K562 (cell line): ENCODE measurements around the gene CALCB. TPM values are rescaled to one million over a fixed set of nuclear protein-coding genes. Genes with fewer than 3 reads are reported as not detected.

Experiments
- ATAC-seq: fragments of 200-7000 bp; cut with Tn5 transposase; 3 replicates; pipeline ENCODE4 v1.9.1; 2020; ENCODE audit warnings: moderate library complexity
- BruUV-seq: library from RNA; stranded (reverse); fragments of 400-500 nt; replicated peaks from 2 replicates; lab custom pipeline; 2021; lab: Mats Ljungman, UMichigan
- CTCF ChIA-PET: fragments of 300-600 bp; formaldehyde crosslinking; extraction: SDS; loops from one replicate; lab custom pipeline; 2021; ENCODE audit warnings: low intra/inter-chr PET ratio; lab: Yijun Ruan, JAX
- POLR2A ChIA-PET: fragments of 300-600, 350-650 bp; sonication (Branson Sonifier 250); formaldehyde crosslinking; extraction: SDS; loops from one replicate; lab custom pipeline; 2021; ENCODE audit warnings: antibody characterized with exemption, inconsistent platforms; lab: Yijun Ruan, JAX
- DNase-seq, 4 experiments: peaks; one replicate each; pipeline versions ENCODE4 v3.0.0 to v3.0.0-alpha.2; 2011 to 2018; ENCODE audit warnings: low spot score in 3 of 4, mixed read lengths in 3 of 4; ENCODE audit errors: extremely low read depth in 1 of 4
- FAIRE-seq: peaks from 2 replicates; lab custom pipeline; 2011; peaks lifted over from hg19 to GRCh38; lab: Jason Lieb, UNC
- H2AFZ ChIP-seq: 2 replicates; pipeline ENCODE4 v1.6.0; 2011; ENCODE audit warnings: low read depth, low read length, control low read depth, inconsistent platforms
- H3K27ac ChIP-seq: fragments of 200-600 bp; 3 replicates; pipeline ENCODE4 v1.8.0; 2011; ENCODE audit warnings: low read depth, mild to moderate bottlenecking, control low read depth, inconsistent platforms, low read length, moderate library complexity, mixed read lengths; ENCODE audit errors: extremely low read depth
- H3K27me3 ChIP-seq, 2 experiments: fragments of 300-600 bp in 1 of 2; 2 replicates in 1 of 2; 3 replicates in 1 of 2; pipeline versions ENCODE4 v1.6.0 to v1.8.0; 2011; ENCODE audit warnings: inconsistent platforms in 2 of 2, low read length in 2 of 2, mild to moderate bottlenecking in 1 of 2, mixed read lengths in 1 of 2, moderate library complexity in 1 of 2; ENCODE audit not compliant: control insufficient read depth in 2 of 2, insufficient read depth in 2 of 2
- H3K36me3 ChIP-seq: fragments of 300-600 bp; 3 replicates; pipeline ENCODE4 v1.8.0; 2011; ENCODE audit warnings: mild to moderate bottlenecking, low read length, inconsistent platforms; ENCODE audit not compliant: control insufficient read depth, insufficient read depth
- H3K4me1 ChIP-seq, 2 experiments: fragments of 200-600 bp in 1 of 2; replicated peaks in 1 of 2; 2 replicates in 1 of 2; 3 replicates in 1 of 2; pipeline versions ENCODE4 v1.5.1 to v1.8.0; 2011; ENCODE audit warnings: inconsistent platforms in 2 of 2, low read length in 2 of 2, mild to moderate bottlenecking in 1 of 2, mixed read lengths in 1 of 2, moderate library complexity in 1 of 2; ENCODE audit not compliant: control insufficient read depth in 2 of 2, insufficient read depth in 2 of 2
- H3K4me2 ChIP-seq: 2 replicates; pipeline ENCODE4 v1.6.1; 2011; ENCODE audit warnings: low read length, control low read depth, inconsistent platforms, mixed read lengths; ENCODE audit not compliant: insufficient read depth
- H3K4me3 ChIP-seq: fragments of 200-600 bp; sonication (generic), shearing (Covaris generic); 2 replicates; pipeline ENCODE4 v1.5.1; 2016; ENCODE audit warnings: control low read depth, inconsistent platforms
- H3K79me2 ChIP-seq: fragments of 200-600 bp; 3 replicates; pipeline ENCODE4 v1.8.0; 2011; ENCODE audit warnings: low read length, inconsistent platforms; ENCODE audit not compliant: control insufficient read depth, insufficient read depth
- H3K9ac ChIP-seq, 2 experiments: 2 replicates each; pipeline versions ENCODE4 v1.6.0 to v1.6.1; 2011; ENCODE audit warnings: low read depth in 2 of 2, low read length in 2 of 2, control low read depth in 1 of 2, inconsistent platforms in 1 of 2, mild to moderate bottlenecking in 1 of 2, mixed read lengths in 1 of 2; ENCODE audit not compliant: insufficient read depth in 1 of 2
- H3K9me1 ChIP-seq: one replicate; pipeline ENCODE4 v1.6.0; 2011; ENCODE audit warnings: inconsistent platforms, mild to moderate bottlenecking, low read length, moderate library complexity; ENCODE audit not compliant: control insufficient read depth, insufficient read depth
- H3K9me3 ChIP-seq: replicated peaks from 2 replicates; pipeline ENCODE4 v1.5.1; 2011; ENCODE audit warnings: low read depth, low read length, inconsistent platforms; ENCODE audit not compliant: control insufficient read depth, insufficient read depth
- H4K20me1 ChIP-seq: replicated peaks from 2 replicates; pipeline ENCODE4 v1.6.1; 2011; ENCODE audit warnings: low read length, inconsistent platforms, mixed read lengths; ENCODE audit not compliant: control insufficient read depth, insufficient read depth
- DIDO1 ChIP-seq: fragments of 450-650 bp; IDR thresholded peaks from 2 replicates; pipeline ENCODE4 v1.6.1; 2016; ENCODE audit warnings: low read depth, missing biosample characterization, missing genetic modification characterization
- NONO ChIP-seq, 2 experiments: fragments of 200-400 bp in 1 of 2; fragments of 450-650 bp in 1 of 2; formaldehyde crosslinking in 1 of 2; IDR thresholded peaks; 2 replicates each; pipeline ENCODE4 v1.6.1; 2017; ENCODE audit warnings: low read depth in 2 of 2, mild to moderate bottlenecking in 2 of 2, moderate library complexity in 2 of 2, low read length in 1 of 2
- RBBP5 ChIP-seq: fragments of 200-600 bp; sonication (generic); IDR thresholded peaks from 2 replicates; pipeline ENCODE4 v1.6.1; 2012; ENCODE audit warnings: borderline replicate concordance, mild to moderate bottlenecking, low read length, control low read depth, inconsistent platforms; ENCODE audit not compliant: insufficient read depth, poor library complexity, severe bottlenecking
- RBM25 ChIP-seq: fragments of 200-400 bp; formaldehyde crosslinking; IDR thresholded peaks from 2 replicates; pipeline ENCODE4 v1.6.1; 2018; ENCODE audit warnings: low read length, low read depth, moderate library complexity; ENCODE audit not compliant: severe bottlenecking
- ZNF445 ChIP-seq: fragments of 250-450 bp; sonication (Bioruptor Pico); IDR thresholded peaks from 2 replicates; pipeline ENCODE4 v1.4.0; 2020; ENCODE audit warnings: low read depth, mild to moderate bottlenecking, moderate library complexity
- WGBS: fragments of 100-300 bp; shearing (Covaris generic); methylation state at CpG from one replicate; pipeline ENCODE4 v1.1.6; 2016; ENCODE audit warnings: low coverage, mixed read lengths; ENCODE audit not compliant: insufficient coverage; ENCODE audit errors: missing lambda C conversion rate; 5-methylcytosine and 5-hydroxymethylcytosine counted together
- in situ Hi-C: fragments of 300-500 bp; cut with MboI; formaldehyde crosslinking; loops from 4 replicates; pipeline ENCODE4 v1.15.0; 2018; ENCODE audit warnings: inconsistent platforms, mixed read lengths
- intact Hi-C: fragments of 100-400 bp; cut with micrococcal nuclease; formaldehyde crosslinking; loops from 2 replicates; pipeline ENCODE4 v1.14.2; 2022
- polyA plus RNA-seq, 8 experiments: library from polyadenylated mRNA; depleted of rRNA in 4 of 8; stranded (reverse) in 5 of 8; unstranded in 3 of 8; fragments of >200 nt; fragmentation: Nextera tagmentation in 2 of 8; fragmentation: Illumina TruSeq in 1 of 8; extraction: Ambion mirVana in 2 of 8; extraction: Trizol in 1 of 8; gene quantifications; 2 replicates each; pipeline versions ENCODE4 v1.2.1 to v1.2.3, GENCODE V29; 2011 to 2014; ENCODE audit warnings: inconsistent platforms in 1 of 8, missing spikeins in 1 of 8
- total RNA-seq, 7 experiments: library from RNA; depleted of rRNA in 6 of 7; stranded (reverse); fragments of >200 nt in 6 of 7; fragmentation: Illumina TruSeq in 2 of 7; extraction: Trizol in 2 of 7; gene quantifications; 2 replicates each; pipeline versions ENCODE4 v1.2.1 to v1.2.3, GENCODE V29; 2011 to 2021; ENCODE audit warnings: low replicate concordance in 1 of 7

The CALCB gene
- total and polyA plus RNA-seq, 9 of the 15 experiments (the other 6 are each of a cell fraction or from before 2014, with no cell fraction given), result not detected

DNA sequence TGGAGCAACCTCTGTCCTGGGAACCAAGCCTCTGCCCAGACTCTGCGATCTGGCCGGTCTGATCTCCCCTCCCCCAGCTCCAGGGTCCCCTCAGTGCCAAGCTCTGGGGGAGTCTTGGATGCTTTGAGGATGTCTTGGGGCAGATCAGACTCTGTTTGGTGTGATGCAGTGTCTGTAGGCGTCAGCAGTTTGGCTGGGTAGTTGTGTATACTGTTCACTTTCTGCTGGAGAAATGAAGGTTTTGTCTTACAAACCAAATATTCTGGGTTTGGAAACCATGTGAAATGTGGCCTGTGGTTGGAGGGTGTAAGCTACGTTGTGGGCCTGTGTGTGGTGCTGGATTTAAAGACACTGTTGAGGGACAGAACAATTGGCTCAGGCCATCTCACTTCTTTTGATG is 46.0 kb downstream of the CALCB start:
- H3K79me2 ChIP-seq, result no peaks in the 10 kb centered on the region
- H4K20me1 ChIP-seq, result no peaks in the 10 kb centered on the region
- no peaks in the 10 kb centered on the region for H3K9me3 ChIP-seq
- no peak overlapping the region for H2AFZ ChIP-seq
- H3K4me2 ChIP-seq, result no peak overlapping the region
- H3K4me3 ChIP-seq, result no peak overlapping the region
- WGBS, result 0% methylated on average over 4 of the region's 4 CpGs
- in situ Hi-C loops, result no loop called here
- H3K27ac ChIP-seq, result no peak overlapping the region
- ChIA-PET POLR2A (interaction anchor here (1.5 kb wide), 1 partner anchor 10 kb away, joined by 4 read pairs; no protein-coding TSS in a partner anchor), CTCF (no interaction called here)
- DNase-seq, result no peak
- ATAC-seq, result no peak
- BruUV-seq, result no TSS peak
- no peak for FAIRE-seq
- H3K36me3 ChIP-seq, result no peaks in the 10 kb centered on the region
- H3K27me3 ChIP-seq, result peaks cover 0 to 8% of the 10 kb centered on the region in 2 experiments; a peak in 1 of 5 replicates
- intact Hi-C loops, result no loop called here
- H3K9me1 ChIP-seq, result no peaks in the 10 kb centered on the region
- no peaks in the 10 kb centered on the region for H3K4me1 ChIP-seq
- TF ChIP-seq NONO (IDR thresholded peaks at IDR 0.05; ENCODE audit: low read depth in 2 of 2, low read length in 1 of 2), result no peak
- H3K9ac ChIP-seq, result no peak overlapping the region

DNA sequence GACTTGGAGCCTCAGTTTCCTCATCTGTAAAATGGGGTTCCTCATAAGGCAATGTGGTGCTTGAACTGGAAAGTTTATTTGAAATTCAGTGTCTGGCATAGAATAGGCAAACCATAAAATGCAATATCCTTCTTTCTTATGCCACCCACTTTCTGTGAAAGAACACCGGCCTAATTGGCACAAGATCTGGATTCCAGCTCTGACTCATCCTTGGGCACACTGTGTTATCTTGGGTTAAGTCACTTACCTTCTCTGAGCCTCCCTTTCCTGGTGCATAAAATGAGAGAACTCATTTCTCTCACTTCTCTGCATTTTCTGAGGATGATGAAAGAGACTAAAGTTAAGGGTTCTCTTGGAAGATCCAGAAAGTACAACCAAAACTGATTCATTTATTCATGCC is 46.4 kb downstream of the CALCB start:
- Histone ChIP-seq H3K79me2 (no peaks in the 10 kb centered on the region), H3K9ac (no peak overlapping the region), H3K4me2 (no peak overlapping the region), H3K9me1 (no peaks in the 10 kb centered on the region), H3K4me1 (no peaks in the 10 kb centered on the region), H3K27ac (no peak overlapping the region), H3K4me3 (no peak overlapping the region), H3K27me3 (peaks cover 0 to 7% of the 10 kb centered on the region in 2 experiments; a peak in 1 of 5 replicates), H3K9me3 (no peaks in the 10 kb centered on the region), H4K20me1 (no peaks in the 10 kb centered on the region), H2AFZ (no peak overlapping the region), H3K36me3 (no peaks in the 10 kb centered on the region)
- ATAC-seq (no peak), FAIRE-seq (no peak), DNase-seq (no peak)
- CTCF ChIA-PET, result no interaction called here
- BruUV-seq, result no TSS peak
- 0% methylated on average over 1 of the region's 1 CpG for WGBS
- no peak for TF ChIP-seq ZNF445 (CRISPR knock-in tag)
- no peak for TF ChIP-seq DIDO1 (tag)
- peak; percentile 61 for TF ChIP-seq RBM25
- no peak for TF ChIP-seq RBBP5
- POLR2A ChIA-PET, result no interaction called here
- intact Hi-C loops, result no loop called here
- in situ Hi-C loops, result no loop called here
